Neural cell (in vitro differentiated cells): ENCODE measurements around the gene RHOBTB1. TPM values are rescaled to one million over a fixed set of nuclear protein-coding genes. Genes with fewer than 3 reads are reported as not detected.

Experiments used
- H2AFZ ChIP-seq: fragments of 200-600, 300-800 bp; sonication (generic), shearing (Covaris generic); 2 replicates; pipeline ENCODE4 v1.6.0; 2014; ENCODE audit warnings: low read depth, mild to moderate bottlenecking, antibody characterized with exemption, low read length, moderate library complexity
- H3F3A ChIP-seq: fragments of 200-600 bp; shearing (Covaris generic); 2 replicates; pipeline ENCODE4 v1.6.1; 2016; ENCODE audit warnings: mild to moderate bottlenecking, moderate library complexity, mixed read lengths, antibody characterized with exemption, low read length; ENCODE audit not compliant: insufficient read depth, poor library complexity, severe bottlenecking
- H3K27ac ChIP-seq: fragments of 200-600, 300-800 bp; sonication (generic), shearing (Covaris generic); 2 replicates; pipeline ENCODE4 v1.5.1; 2014; ENCODE audit warnings: mild to moderate bottlenecking, low read length, moderate library complexity
- H3K27me3 ChIP-seq: fragments of 300-800, 200-600 bp; sonication (generic), shearing (Covaris generic); 2 replicates; pipeline ENCODE4 v1.6.0; 2014; ENCODE audit warnings: mild to moderate bottlenecking, low read depth, low read length, moderate library complexity; ENCODE audit not compliant: insufficient read depth
- H3K36me3 ChIP-seq: fragments of 300-800, 200-600 bp; sonication (generic), shearing (Covaris generic); 2 replicates; pipeline ENCODE4 v1.5.1; 2014; ENCODE audit warnings: mild to moderate bottlenecking, antibody characterized with exemption, low read length, moderate library complexity; ENCODE audit not compliant: insufficient read depth
- H3K4me2 ChIP-seq: fragments of 300-800, 200-600 bp; sonication (generic), shearing (Covaris generic); 2 replicates; pipeline ENCODE4 v1.6.0; 2014; ENCODE audit warnings: mild to moderate bottlenecking, low read length
- H3K4me3 ChIP-seq: fragments of 300-800, 200-600 bp; sonication (generic), shearing (Covaris generic); 2 replicates; pipeline ENCODE4 v1.5.1; 2014; ENCODE audit warnings: mild to moderate bottlenecking, low read length, moderate library complexity
- H3K79me2 ChIP-seq: fragments of 200-600 bp; shearing (Covaris generic); replicated peaks from 2 replicates; pipeline ENCODE4 v1.6.0; 2014; ENCODE audit warnings: mild to moderate bottlenecking, low read length, moderate library complexity; ENCODE audit not compliant: insufficient read depth
- H3K9ac ChIP-seq: fragments of 300-800, 200-600 bp; sonication (generic), shearing (Covaris generic); 2 replicates; pipeline ENCODE4 v1.6.1; 2016; ENCODE audit warnings: mild to moderate bottlenecking, low read length, mixed read lengths
- H3K9me2 ChIP-seq: fragments of 200-600 bp; shearing (Covaris generic); 2 replicates; pipeline ENCODE4 v1.6.1; 2016; ENCODE audit warnings: mild to moderate bottlenecking, low read length, mixed read lengths; ENCODE audit not compliant: insufficient read depth
- H3K9me3 ChIP-seq: fragments of 200-600, 300-800 bp; sonication (generic), shearing (Covaris generic); 2 replicates; pipeline ENCODE4 v1.6.1; 2016; ENCODE audit warnings: mild to moderate bottlenecking, mixed run types, low read length, moderate library complexity, mixed read lengths
- H4K20me1 ChIP-seq: fragments of 200-600 bp; shearing (Covaris generic); 2 replicates; pipeline ENCODE4 v1.6.1; 2016; ENCODE audit warnings: mild to moderate bottlenecking, mixed run types; ENCODE audit not compliant: insufficient read depth
- CTCF ChIP-seq: fragments of 450-650 bp; IDR thresholded peaks from 2 replicates; pipeline ENCODE4 v1.5.1; 2014; ENCODE audit warnings: antibody characterized with exemption, mild to moderate bottlenecking, moderate library complexity; ENCODE audit not compliant: poor library complexity, severe bottlenecking
- EP300 ChIP-seq: fragments of 450-650 bp; conservative IDR thresholded peaks from 2 replicates; pipeline ENCODE4 v1.6.1; 2014; ENCODE audit warnings: antibody characterized with exemption, mild to moderate bottlenecking, moderate library complexity; ENCODE audit not compliant: poor library complexity, severe bottlenecking
- EZH2 ChIP-seq: fragments of 200-600, 300-800 bp; shearing (Covaris generic), sonication (generic); IDR thresholded peaks from 2 replicates; pipeline ENCODE4 v1.6.1; 2014; ENCODE audit warnings: antibody characterized with exemption, low read length, borderline replicate concordance, mild to moderate bottlenecking; ENCODE audit not compliant: insufficient read depth, poor library complexity, severe bottlenecking
- MXI1 ChIP-seq: fragments of 450-650 bp; conservative IDR thresholded peaks from 2 replicates; pipeline ENCODE4 v1.6.1; 2014; ENCODE audit warnings: antibody characterized with exemption, mild to moderate bottlenecking; ENCODE audit not compliant: poor library complexity, severe bottlenecking
- POLR2AphosphoS5 ChIP-seq: IDR thresholded peaks from 2 replicates; pipeline ENCODE4 v1.6.1; 2012
- RAD21 ChIP-seq: fragments of 450-650 bp; conservative IDR thresholded peaks from 2 replicates; pipeline ENCODE4 v1.6.1; 2014; ENCODE audit warnings: antibody characterized with exemption, mild to moderate bottlenecking, moderate library complexity
- REST ChIP-seq: IDR thresholded peaks from 2 replicates; pipeline ENCODE4 v1.6.1; 2012; ENCODE audit warnings: borderline replicate concordance
- SMC3 ChIP-seq: fragments of 450-650 bp; conservative IDR thresholded peaks from 2 replicates; pipeline ENCODE4 v1.6.1; 2014; ENCODE audit warnings: antibody characterized with exemption, mild to moderate bottlenecking, moderate library complexity; ENCODE audit not compliant: poor library complexity
- TAF1 ChIP-seq: IDR thresholded peaks from 2 replicates; pipeline ENCODE4 v1.6.1; 2012; ENCODE audit warnings: low read depth
- polyA plus RNA-seq: library from polyadenylated mRNA; depleted of rRNA; stranded (reverse); fragments of >200 nt; gene quantifications from 2 replicates; pipeline ENCODE4 v1.2.3, GENCODE V29; 2014

RHOBTB1 gene
- polyA plus RNA-seq, 1 donor from 2014 or later: 10.5 TPM

- Histone ChIP-seq H3K9me3 (no peaks in the 10 kb centered on the region), H3F3A (no peaks in the 10 kb centered on the region), H3K27me3 (no peaks in the 10 kb centered on the region), H4K20me1 (no peaks in the 10 kb centered on the region), H3K36me3 (no peaks in the 10 kb centered on the region), H3K4me3 (no peak overlapping the region), H3K4me2 (no peak overlapping the region), H3K79me2 (no peaks in the 10 kb centered on the region), H2AFZ (no peak overlapping the region), H3K9ac (no peak overlapping the region), H3K27ac (no peak overlapping the region), H3K9me2 (no peaks in the 10 kb centered on the region)
- TF ChIP-seq SMC3: no peak
- TF ChIP-seq EP300: no peak
- TF ChIP-seq RAD21: no peak
- TF ChIP-seq TAF1: no peak
- no peak for TF ChIP-seq CTCF
- TF ChIP-seq MXI1: no peak
- TF ChIP-seq REST: no peak
- no peak for TF ChIP-seq EZH2
- TF ChIP-seq POLR2AphosphoS5: no peak
Measured at GRCh38 chr10:60853637-60854036, 90.3 kb downstream of the RHOBTB1 start.

GRCh38 chr10:60853107-60853506 lies 90.9 kb downstream of the RHOBTB1 start:
- no peaks in the 10 kb centered on the region for H4K20me1 ChIP-seq
- TF ChIP-seq POLR2AphosphoS5 (no peak), CTCF (no peak), EZH2 (no peak), RAD21 (no peak)
- no peaks in the 10 kb centered on the region for H3K9me3 ChIP-seq
- H3K9ac ChIP-seq: no peak overlapping the region
- H3K27ac ChIP-seq: no peak overlapping the region
- no peaks in the 10 kb centered on the region for H3K79me2 ChIP-seq
- H3K4me3 ChIP-seq: no peak overlapping the region
- no peak overlapping the region for H3K4me2 ChIP-seq
- no peaks in the 10 kb centered on the region for H3K36me3 ChIP-seq
- no peaks in the 10 kb centered on the region for H3K27me3 ChIP-seq
- no peak overlapping the region for H2AFZ ChIP-seq
- no peaks in the 10 kb centered on the region for H3K9me2 ChIP-seq
- no peaks in the 10 kb centered on the region for H3F3A ChIP-seq
